ENCODE measurements around the gene TMEM212. TPM values are rescaled to one million over a fixed set of nuclear protein-coding genes. Genes with fewer than 3 reads are reported as not detected.

Gene TMEM212
- total and polyA plus RNA-seq, 2 donors (not counting 3 experiments of a cell fraction or from before 2014, with no cell fraction given), result not detected

DNA sequence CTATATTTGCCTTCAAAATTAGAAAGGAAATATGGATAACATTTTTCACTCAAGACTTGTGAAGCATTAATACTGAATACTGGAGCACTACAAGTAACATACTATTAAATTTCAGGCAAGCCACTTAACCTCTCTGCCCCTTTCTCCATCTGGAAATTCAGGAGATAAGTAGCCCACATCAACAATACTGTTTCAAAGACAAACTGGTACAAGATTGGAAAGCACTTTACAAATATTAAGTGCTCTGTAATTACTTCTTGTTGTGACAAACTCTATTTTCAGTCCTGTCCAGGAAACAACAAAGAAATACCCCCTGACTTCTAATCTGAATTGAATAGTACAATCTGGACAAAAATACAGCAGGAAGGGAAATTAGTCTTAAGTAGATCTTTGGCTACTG lies 49.3 kb downstream of the TMEM212 start:
- intact Hi-C loops (cut with micrococcal nuclease), result no loop called here
- POLR2A ChIA-PET, result no interaction called here
- dilution Hi-C loops (cut with MboI; ENCODE audit: extremely low pct_ligation_motif_present, low sequenced_read_pairs), result no loop called here
- DNase-seq (ENCODE audit: low read depth, low spot score) (peak; percentile 10), FAIRE-seq (no peak)
- Histone ChIP-seq H3K27me3 (ENCODE audit: control insufficient read depth in 2 of 2, insufficient read depth in 2 of 2, low read length in 2 of 2) (no peaks in the 10 kb centered on the region), H3K9me1 (replicated peaks; ENCODE audit: control insufficient read depth, extremely low read depth, insufficient read depth, low read length) (no peaks in the 10 kb centered on the region), H4K20me1 (replicated peaks; ENCODE audit: control insufficient read depth, extremely low read depth, insufficient read depth, low read length) (no peaks in the 10 kb centered on the region), H3K4me3 (replicated peaks in 1 of 3; ENCODE audit: insufficient read depth in 1 of 3, low read depth in 1 of 3, low read length in 3 of 3) (no peak overlapping the region), H2AFZ (ENCODE audit: low read depth, low read length) (no peak overlapping the region), H3K9me3 (replicated peaks; ENCODE audit: control insufficient read depth, insufficient read depth, low read length) (no peaks in the 10 kb centered on the region), H3K36me3 (ENCODE audit: control insufficient read depth in 2 of 2, extremely low read depth in 1 of 2, insufficient read depth in 2 of 2, low read length in 2 of 2) (no peaks in the 10 kb centered on the region), H3K4me1 (ENCODE audit: control insufficient read depth, extremely low read depth, insufficient read depth, low read length) (no peaks in the 10 kb centered on the region), H3K79me2 (ENCODE audit: control insufficient read depth, insufficient read depth, low read length) (no peaks in the 10 kb centered on the region), H3K4me2 (ENCODE audit: insufficient read depth, low read length) (no peak overlapping the region), H3K27ac (ENCODE audit: insufficient read depth, low read depth, low read length) (no peak overlapping the region), H3K9ac (replicated peaks; ENCODE audit: extremely low read depth, insufficient read depth, low read length) (no peak overlapping the region)
- BruUV-seq (replicated peaks), result no TSS peak
- no peak for TF ChIP-seq FOS (IDR thresholded peaks at IDR 0.05; ENCODE audit: borderline replicate concordance, insufficient read depth, low read length)
- TF ChIP-seq CTCF (IDR thresholded peaks at IDR 0.05; ENCODE audit: extremely low read depth in 1 of 2, insufficient read depth in 1 of 2, low read depth in 1 of 2, low read length in 2 of 2), result no peak
- no peak for TF ChIP-seq POLR2A (IDR thresholded peaks at IDR 0.05; ENCODE audit: low read depth, low read length)
- no peak for TF ChIP-seq JUN (IDR thresholded peaks at IDR 0.05; ENCODE audit: borderline replicate concordance, insufficient read depth, insufficient read length, low read depth)
- no peak for TF ChIP-seq EZH2 (IDR thresholded peaks at IDR 0.05; ENCODE audit: borderline replicate concordance, low read depth, low read length, severe bottlenecking)
- TF ChIP-seq, protein P1, sequence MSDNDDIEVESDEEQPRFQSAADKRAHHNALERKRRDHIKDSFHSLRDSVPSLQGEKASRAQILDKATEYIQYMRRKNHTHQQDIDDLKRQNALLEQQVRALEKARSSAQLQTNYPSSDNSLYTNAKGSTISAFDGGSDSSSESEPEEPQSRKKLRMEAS (IDR thresholded peaks at IDR 0.05; ENCODE audit: insufficient read depth, insufficient read length), result no peak
- no peak for TF ChIP-seq POLR2AphosphoS5 (IDR thresholded peaks at IDR 0.05; ENCODE audit: insufficient read depth, low read depth, low read length)
- TF ChIP-seq GATA2 (IDR thresholded peaks at IDR 0.05; ENCODE audit: insufficient read depth, insufficient read length, low read depth, low read length), result no peak
- TF ChIP-seq MYC (IDR thresholded peaks at IDR 0.05; ENCODE audit: low read depth, low read length), result no peak
- CTCF ChIA-PET, result interaction anchor here (1.1 kb wide), 1 partner anchor 24 kb away, joined by 3 read pairs; no protein-coding TSS in a partner anchor

Data from endothelial cell of umbilical vein (primary cell).